Measurements from ENCODE around the gene MRPS2. TPM values are rescaled to one million over a fixed set of nuclear protein-coding genes. Genes with fewer than 3 reads are reported as not detected.

The MRPS2 gene
- total RNA-seq, 2 experiments from 2014 or later, result 20.8 to 23.2 TPM

DNA sequence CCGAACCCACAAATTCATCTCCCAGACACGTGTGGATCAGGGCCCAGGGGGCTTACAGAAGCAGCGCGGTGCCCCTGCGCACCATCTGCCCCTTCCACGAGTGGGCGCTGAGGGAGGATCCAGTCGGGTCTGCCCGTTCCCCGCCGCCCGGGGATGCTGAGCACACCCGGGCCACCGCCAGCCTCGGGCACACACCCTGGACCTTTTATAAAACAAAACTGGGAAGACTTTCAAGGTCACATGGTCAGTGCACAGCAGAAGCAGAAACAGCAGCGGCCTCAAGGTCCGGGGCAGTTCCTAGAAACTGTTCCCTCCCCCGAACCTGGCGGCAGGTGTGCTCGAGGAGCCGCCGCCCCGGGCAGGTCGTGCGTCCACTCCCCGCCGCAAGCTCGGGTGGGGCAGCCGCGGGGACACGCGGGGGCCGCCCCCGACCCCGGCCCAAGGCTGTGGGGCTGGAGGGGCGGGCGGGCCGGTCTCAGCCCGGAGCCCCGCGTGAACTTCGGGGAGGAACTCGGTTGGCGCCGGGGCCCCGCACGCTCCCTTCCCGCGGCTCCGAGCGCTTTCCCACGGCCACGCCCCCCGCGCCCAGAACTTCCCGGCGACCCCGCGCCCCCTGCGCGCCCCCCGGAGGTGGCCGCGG is 21.5 kb upstream of the MRPS2 start:
- no peaks in the 10 kb centered on the region for H3K36me3 Mint-ChIP-seq (ENCODE audit: low read depth)
- no peak overlapping the region for H3K27ac Mint-ChIP-seq
- peaks cover 19% of the 10 kb centered on the region for H3K4me1 Mint-ChIP-seq (ENCODE audit: low read depth)
- H3K4me3 Mint-ChIP-seq, result peak overlapping the region; percentile 95
- Histone ChIP-seq H3K36me3 (ENCODE audit: insufficient read depth, low read length) (no peaks in the 10 kb centered on the region), H3K27me3 (ENCODE audit: control insufficient read depth in 1 of 2, insufficient read depth in 2 of 2, low read length in 2 of 2) (peaks cover 35 to 41% of the 10 kb centered on the region in 2 experiments), H3K27ac (ENCODE audit: low read depth in 1 of 2, low read length in 2 of 2) (no peak overlapping the region), H3K4me3 (ENCODE audit: low read length) (peak overlapping the region; percentile 33), H3K9me3 (ENCODE audit: control insufficient read depth in 1 of 2, insufficient read depth in 1 of 2, low read length in 2 of 2) (peaks cover 0 to 9% of the 10 kb centered on the region in 2 experiments), H3K4me1 (ENCODE audit: insufficient read depth, low read length) (peaks cover 14% of the 10 kb centered on the region)
- H3K27me3 Mint-ChIP-seq, result peaks cover 50% of the 10 kb centered on the region
- no peaks in the 10 kb centered on the region for H3K9me3 Mint-ChIP-seq
- CTCF ChIA-PET, result no interaction called here
- POLR2A ChIA-PET, result no interaction called here
- intact Hi-C loops (cut with DNase I, micrococcal nuclease), result no loop called here
- ATAC-seq (ENCODE audit: poor library complexity), result no peak
- peak in 3 of 14 experiments; percentile 11 to 41 (median 32) for DNase-seq
- TF ChIP-seq, protein P1, sequence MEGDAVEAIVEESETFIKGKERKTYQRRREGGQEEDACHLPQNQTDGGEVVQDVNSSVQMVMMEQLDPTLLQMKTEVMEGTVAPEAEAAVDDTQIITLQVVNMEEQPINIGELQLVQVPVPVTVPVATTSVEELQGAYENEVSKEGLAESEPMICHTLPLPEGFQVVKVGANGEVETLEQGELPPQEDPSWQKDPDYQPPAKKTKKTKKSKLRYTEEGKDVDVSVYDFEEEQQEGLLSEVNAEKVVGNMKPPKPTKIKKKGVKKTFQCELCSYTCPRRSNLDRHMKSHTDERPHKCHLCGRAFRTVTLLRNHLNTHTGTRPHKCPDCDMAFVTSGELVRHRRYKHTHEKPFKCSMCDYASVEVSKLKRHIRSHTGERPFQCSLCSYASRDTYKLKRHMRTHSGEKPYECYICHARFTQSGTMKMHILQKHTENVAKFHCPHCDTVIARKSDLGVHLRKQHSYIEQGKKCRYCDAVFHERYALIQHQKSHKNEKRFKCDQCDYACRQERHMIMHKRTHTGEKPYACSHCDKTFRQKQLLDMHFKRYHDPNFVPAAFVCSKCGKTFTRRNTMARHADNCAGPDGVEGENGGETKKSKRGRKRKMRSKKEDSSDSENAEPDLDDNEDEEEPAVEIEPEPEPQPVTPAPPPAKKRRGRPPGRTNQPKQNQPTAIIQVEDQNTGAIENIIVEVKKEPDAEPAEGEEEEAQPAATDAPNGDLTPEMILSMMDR (IDR thresholded peaks at IDR 0.05), result peak; percentile 16

DNA sequence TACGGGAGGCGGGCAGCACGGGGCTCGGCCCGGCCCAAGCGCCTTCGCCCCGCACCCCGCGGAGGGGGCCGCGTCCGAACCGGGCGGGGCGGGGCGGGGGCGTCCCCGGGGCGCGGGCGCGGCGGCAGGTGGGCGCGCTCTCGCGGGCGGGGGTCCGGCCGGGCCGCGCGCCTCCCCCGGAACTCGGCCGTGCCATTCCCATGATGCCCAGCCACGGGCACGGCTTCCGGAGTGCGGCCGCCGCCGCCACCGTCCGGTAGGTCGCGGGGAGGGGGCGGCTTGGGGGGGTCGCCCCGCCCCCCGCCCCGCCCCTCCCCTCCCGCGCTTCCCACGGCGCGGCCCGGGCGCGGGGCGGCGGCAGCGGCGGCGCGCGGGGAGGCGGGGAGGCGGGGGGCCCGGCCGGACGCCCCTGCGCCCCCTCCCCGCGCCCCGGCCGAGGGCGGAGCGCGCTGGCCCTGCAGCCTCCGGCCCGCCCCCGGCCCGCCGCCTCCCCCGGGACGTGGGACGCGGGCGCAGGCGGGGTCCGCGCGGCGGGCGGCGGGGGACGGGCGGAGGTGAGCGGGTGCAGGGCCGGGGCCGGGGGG is 20.9 kb upstream of the MRPS2 start, which contains the start of gene PPP1R26:
TSS of gene PPP1R26 (plus strand) at position 314 of the 584 bp plus-strand sequence. CDS start 4,729 bp downstream, outside the sequence.
- H3K4me3 ChIP-seq (ENCODE audit: low read length), result peak within 1 kb of the TSS; percentile 58
- Mint-ChIP-seq H3K27me3 (peaks cover 49% of the 10 kb centered on the region), H3K27ac (no peak within 1 kb of the TSS), H3K4me3 (peak within 1 kb of the TSS; percentile 95), H3K9me3 (no peaks in the 10 kb centered on the region), H3K4me1 (ENCODE audit: low read depth) (peaks cover 19% of the 10 kb centered on the region), H3K36me3 (ENCODE audit: low read depth) (no peaks in the 10 kb centered on the region)
- POLR2A ChIA-PET, result interaction anchor here (1.4 kb wide), 1 partner anchor 20 kb away, joined by 3 read pairs; no protein-coding TSS in a partner anchor
- intact Hi-C loops (cut with DNase I, micrococcal nuclease), result no loop called here
- H3K27ac ChIP-seq (ENCODE audit: low read depth in 1 of 2, low read length in 2 of 2), result no peak within 1 kb of the TSS
- H3K36me3 ChIP-seq (ENCODE audit: insufficient read depth, low read length), result no peaks in the 10 kb centered on the region
- H3K27me3 ChIP-seq (ENCODE audit: control insufficient read depth in 1 of 2, insufficient read depth in 2 of 2, low read length in 2 of 2), result peaks cover 37 to 42% of the 10 kb centered on the region in 2 experiments
- DNase-seq (no peak), ATAC-seq (ENCODE audit: poor library complexity) (no peak)
- TF ChIP-seq, protein P1 (IDR thresholded peaks at IDR 0.05), result no peak
- CTCF ChIA-PET, result no interaction called here
- H3K4me1 ChIP-seq (ENCODE audit: insufficient read depth, low read length), result peaks cover 14% of the 10 kb centered on the region
- H3K9me3 ChIP-seq (ENCODE audit: control insufficient read depth in 1 of 2, insufficient read depth in 1 of 2, low read length in 2 of 2), result peaks cover 0 to 9% of the 10 kb centered on the region in 2 experiments

DNA sequence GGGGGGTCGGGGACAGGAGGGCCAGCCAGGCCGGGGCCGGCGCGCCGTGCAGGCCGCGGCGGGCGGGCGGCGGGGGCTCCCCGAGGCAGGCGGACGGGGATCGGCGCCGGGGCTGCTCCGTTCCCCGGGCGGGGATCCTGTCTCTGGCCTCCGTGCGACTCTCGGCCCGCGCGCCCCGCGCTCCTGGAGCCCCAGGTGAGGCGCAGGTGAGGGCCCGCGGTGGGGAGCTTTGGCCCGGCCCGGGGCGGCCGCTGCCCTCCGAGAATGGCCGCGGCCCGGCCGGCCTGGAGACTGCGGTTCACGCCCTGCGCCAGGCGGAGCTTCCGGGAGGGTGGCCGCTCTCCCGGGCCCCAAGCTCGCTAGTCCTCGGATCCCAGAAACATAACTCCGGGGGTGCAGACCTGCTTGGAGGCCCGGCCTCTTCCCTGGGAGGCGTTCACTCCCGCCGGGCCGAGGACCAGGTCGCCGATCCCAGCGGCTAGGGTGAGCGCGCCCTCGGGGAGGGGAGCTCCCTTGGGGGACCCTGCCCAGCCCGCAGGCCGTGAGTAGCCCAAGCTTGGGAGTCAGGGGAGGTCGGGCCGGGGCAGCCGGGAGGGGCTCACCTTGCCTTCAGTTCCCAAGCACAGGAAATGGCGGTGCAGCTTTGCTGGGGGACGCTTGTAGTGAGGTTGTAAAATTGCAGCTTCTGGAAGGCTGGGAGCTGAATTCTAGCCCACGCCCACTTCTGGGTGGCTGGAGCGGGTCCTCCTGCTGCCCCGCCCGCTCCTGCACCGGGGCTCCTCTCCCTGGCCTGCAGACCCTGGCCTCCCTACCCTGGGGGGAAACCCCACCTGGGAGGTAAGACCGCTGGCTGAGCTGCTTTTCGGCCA is 20.2 kb upstream of the MRPS2 start:
- POLR2A ChIA-PET, result interaction anchor here (0.6 to 1.4 kb wide), 3 partner anchors 11 to 24 kb away, joined by 3 read pairs; no protein-coding TSS in a partner anchor
- intact Hi-C loops (cut with DNase I, micrococcal nuclease), result no loop called here
- H3K27me3 Mint-ChIP-seq, result peaks cover 46% of the 10 kb centered on the region
- H3K9me3 Mint-ChIP-seq, result no peaks in the 10 kb centered on the region
- H3K9me3 ChIP-seq (ENCODE audit: control insufficient read depth in 1 of 2, insufficient read depth in 1 of 2, low read length in 2 of 2), result peaks cover 0 to 9% of the 10 kb centered on the region in 2 experiments
- H3K36me3 ChIP-seq (ENCODE audit: insufficient read depth, low read length), result no peaks in the 10 kb centered on the region
- CTCF ChIA-PET, result no interaction called here
- no peak overlapping the region for H3K27ac Mint-ChIP-seq
- H3K27me3 ChIP-seq (ENCODE audit: control insufficient read depth in 1 of 2, insufficient read depth in 2 of 2, low read length in 2 of 2), result peaks cover 42 to 46% of the 10 kb centered on the region in 2 experiments
- peaks cover 14% of the 10 kb centered on the region for H3K4me1 ChIP-seq (ENCODE audit: insufficient read depth, low read length)
- ATAC-seq (ENCODE audit: poor library complexity) (peak; percentile 45), DNase-seq (no peak)
- H3K4me3 Mint-ChIP-seq, result no peak overlapping the region
- H3K4me3 ChIP-seq (ENCODE audit: low read length), result peak overlapping the region; percentile 58
- no peak overlapping the region for H3K27ac ChIP-seq (ENCODE audit: low read depth in 1 of 2, low read length in 2 of 2)
- H3K36me3 Mint-ChIP-seq (ENCODE audit: low read depth), result no peaks in the 10 kb centered on the region
- TF ChIP-seq, protein P1 (IDR thresholded peaks at IDR 0.05), result no peak
- H3K4me1 Mint-ChIP-seq (ENCODE audit: low read depth), result peaks cover 19% of the 10 kb centered on the region

Data from CD4-positive, alpha-beta T cell (primary cell).